Measurements from ENCODE around the gene NACC1.
"Not testable (repeated sequence)": the region's sequence is repeated elsewhere in the genome, so short reads cannot be mapped to it uniquely, and the experiment has no call there.

The NACC1 gene

DNA sequence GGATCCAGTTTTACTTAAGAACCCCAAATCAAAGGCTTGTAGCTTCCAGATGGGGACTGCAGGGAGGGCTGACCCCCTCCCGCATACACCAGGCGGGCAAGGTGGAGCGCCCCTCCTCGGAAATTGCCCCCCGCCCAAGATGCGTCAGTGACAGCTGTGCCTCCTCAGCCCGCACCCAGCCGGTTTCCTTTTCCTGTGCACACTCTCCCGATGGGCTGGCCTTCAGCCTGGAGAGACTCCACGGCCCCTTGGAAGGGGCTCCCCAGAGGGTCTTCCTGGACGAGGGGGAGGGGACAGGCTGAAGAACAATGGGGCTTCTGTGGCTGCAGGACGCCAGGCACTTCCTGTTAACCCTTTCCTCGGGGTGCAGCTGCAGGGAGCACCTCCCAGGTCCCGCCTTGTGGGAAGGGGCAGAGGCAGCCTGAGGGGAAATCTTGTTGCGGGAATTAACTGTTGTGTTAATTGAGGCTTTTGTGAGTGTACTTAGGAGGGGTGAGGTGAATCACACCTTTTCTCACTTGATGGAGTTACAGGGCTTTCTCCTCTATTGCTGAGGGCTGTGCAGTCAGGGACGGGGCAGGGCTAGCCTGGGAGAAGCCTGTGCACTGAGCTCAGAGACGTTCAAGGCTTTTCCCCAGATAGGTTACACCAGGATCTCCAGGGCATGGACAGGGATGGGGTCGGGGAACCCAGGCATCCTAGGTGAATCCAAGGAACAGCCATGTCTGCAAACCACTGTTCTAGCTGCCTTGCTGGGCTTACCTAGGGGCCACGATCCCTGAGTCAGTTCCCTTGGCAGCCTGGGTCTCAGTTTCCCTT is 46.5 kb downstream of the NACC1 start:
- TF ChIP-seq POLR2AphosphoS5 (IDR thresholded peaks at IDR 0.05; ENCODE audit: borderline replicate concordance, low read depth, low read length) (peak; percentile 36; the same call in 1 of the 2 replicates), FOXP2 (optimal IDR thresholded peaks at IDR 0.05; ENCODE audit: control extremely low read depth, extremely low read length, insufficient read depth) (no peak)
- Histone ChIP-seq H3K9me3 (ENCODE audit: low read depth, low read length) (no peaks in the 10 kb centered on the region), H3K9ac (ENCODE audit: insufficient read length) (peak overlapping the region; percentile 61), H3K27ac (peak overlapping the region; percentile 98), H3K4me3 (peak overlapping the region; percentile 77), H3K36me3 (ENCODE audit: insufficient read depth, low read length) (no peaks in the 10 kb centered on the region)
- no peak for DNase-seq (ENCODE audit: low read depth, low spot score)

DNA sequence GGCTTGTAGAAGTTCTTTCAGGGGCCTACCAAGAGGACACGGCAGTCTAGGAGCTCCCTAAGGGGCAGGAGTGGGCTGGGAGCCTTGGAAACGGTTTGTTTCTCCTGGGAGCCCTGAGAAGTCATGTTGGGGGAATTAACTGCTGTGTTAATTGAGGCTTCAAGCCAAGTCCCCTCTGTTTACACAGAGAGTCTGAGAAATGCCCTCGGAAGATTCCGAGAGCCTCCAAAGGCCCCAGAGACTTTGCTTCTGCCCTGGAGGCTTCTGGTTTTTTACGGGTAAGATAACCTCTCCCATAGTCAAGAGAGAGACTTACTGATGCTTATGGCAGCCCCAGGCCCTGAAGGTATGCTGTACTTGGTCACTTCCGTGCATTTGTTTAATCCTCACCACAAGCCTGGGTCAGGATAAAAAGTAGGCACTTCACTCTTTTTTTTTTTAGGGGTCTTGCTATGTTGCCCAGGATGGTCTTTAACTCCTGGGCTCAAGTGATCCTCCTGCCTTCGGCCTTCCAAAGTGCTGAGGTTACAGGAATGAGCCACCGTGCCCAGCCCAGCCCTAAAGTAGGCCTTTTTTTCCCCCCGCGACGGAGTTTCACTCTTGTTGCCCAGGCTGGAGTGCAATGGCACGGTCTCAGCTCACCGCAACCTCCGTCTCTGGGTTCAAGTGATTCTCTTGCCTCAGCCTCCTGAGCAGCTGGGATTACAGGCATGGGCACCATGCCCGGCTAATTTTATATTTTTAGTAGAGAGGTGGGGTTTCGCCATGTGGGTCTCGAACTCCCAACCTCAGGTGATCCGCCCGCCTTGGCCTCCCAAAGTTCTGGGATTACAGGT is 47.3 kb downstream of the NACC1 start:
- TF ChIP-seq POLR2AphosphoS5 (IDR thresholded peaks at IDR 0.05; ENCODE audit: borderline replicate concordance, low read depth, low read length) (peak; percentile 42; the same call in 1 of the 2 replicates), EZH2 (IDR thresholded peaks at IDR 0.05) (no peak)
- H3K36me3 ChIP-seq (ENCODE audit: insufficient read depth, low read length), result no peaks in the 10 kb centered on the region
- H3K27ac ChIP-seq, result peak overlapping the region; percentile 98
- no peaks in the 10 kb centered on the region for H3K9me3 ChIP-seq (ENCODE audit: low read depth, low read length)
- H3K4me3 ChIP-seq, result peak overlapping the region; percentile 77
- peak overlapping the region; percentile 61 for H3K9ac ChIP-seq (ENCODE audit: insufficient read length)
- no peak for DNase-seq (ENCODE audit: low read depth, low spot score)

DNA sequence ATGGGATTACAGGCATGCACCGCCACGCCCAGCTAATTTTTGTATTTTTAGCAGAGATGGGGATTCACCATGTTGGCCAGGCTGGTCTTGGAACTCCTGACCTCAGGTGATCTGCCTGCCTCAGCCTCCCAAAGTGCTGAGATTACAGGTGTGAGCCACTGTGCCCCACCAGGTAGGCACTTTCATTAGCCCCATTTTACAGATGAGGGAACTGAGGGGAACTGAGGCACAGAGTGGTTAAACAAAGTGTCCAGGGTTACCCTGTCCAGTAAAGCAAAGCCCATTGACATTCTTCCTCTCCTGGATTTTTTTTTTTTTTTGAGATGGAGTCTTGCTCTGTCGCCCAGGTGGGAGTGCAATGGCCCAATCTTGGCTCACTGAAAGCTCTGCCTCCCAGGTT is 48.1 kb downstream of the NACC1 start:
- not testable (repeated sequence) for H3K27ac ChIP-seq; DNase-seq (ENCODE audit: low read depth, low spot score); H3K36me3 ChIP-seq (ENCODE audit: insufficient read depth, low read length); H3K9me3 ChIP-seq (ENCODE audit: low read depth, low read length); H3K9ac ChIP-seq (ENCODE audit: insufficient read length); H3K4me3 ChIP-seq

DNA sequence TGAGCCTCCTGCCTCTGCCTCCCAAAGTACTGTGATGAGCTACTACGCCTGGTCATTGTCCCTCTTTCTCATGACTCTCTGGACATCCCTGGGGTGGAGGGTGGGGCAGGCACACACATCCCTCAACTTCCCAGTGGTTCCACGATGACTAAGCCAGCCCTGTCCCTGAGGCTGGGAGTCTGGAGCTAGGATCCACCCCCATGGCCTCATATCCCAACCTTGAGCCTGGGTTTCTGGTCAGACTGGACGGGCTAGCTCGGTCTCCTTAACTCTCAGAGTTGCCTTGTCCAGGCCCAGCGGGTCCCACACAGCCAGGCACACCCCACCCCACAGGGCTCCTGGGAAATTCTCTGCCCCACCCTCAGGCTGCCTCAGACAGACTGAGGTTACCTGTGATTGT is 51.7 kb downstream of the NACC1 start:
- TF ChIP-seq FOXP2 (optimal IDR thresholded peaks at IDR 0.05; ENCODE audit: control extremely low read depth, extremely low read length, insufficient read depth), result no peak
- TF ChIP-seq POLR2AphosphoS5 (IDR thresholded peaks at IDR 0.05; ENCODE audit: borderline replicate concordance, low read depth, low read length), result no peak
- TF ChIP-seq EZH2 (IDR thresholded peaks at IDR 0.05), result no peak
- Histone ChIP-seq H3K4me3 (no peak overlapping the region), H3K36me3 (ENCODE audit: insufficient read depth, low read length) (no peaks in the 10 kb centered on the region), H3K9me3 (ENCODE audit: low read depth, low read length) (no peaks in the 10 kb centered on the region), H3K27ac (no peak overlapping the region), H3K9ac (ENCODE audit: insufficient read length) (no peak overlapping the region)
- no peak for DNase-seq (ENCODE audit: low read depth, low spot score)

DNA sequence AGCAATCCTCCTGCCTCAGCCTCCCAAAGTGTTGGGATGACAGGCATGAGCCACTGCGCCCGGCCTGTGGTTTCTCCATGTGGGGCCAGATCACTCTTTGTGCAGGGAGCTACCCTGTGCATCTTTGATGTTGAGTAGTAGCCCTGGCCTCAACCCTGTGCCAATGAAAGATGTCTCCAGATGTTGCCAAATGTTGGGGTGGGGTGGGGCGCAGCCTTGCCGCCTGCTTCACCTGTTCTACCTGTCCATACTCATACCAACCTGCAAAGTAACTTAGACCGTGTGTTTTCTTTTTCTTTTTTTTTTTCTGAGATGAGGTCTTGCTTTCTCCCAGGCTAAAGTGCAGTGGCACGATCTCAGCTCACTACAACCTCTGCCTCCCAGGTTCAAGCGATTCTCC is 53.1 kb downstream of the NACC1 start:
- Histone ChIP-seq H3K36me3 (ENCODE audit: insufficient read depth, low read length) (no peaks in the 10 kb centered on the region), H3K27ac (no peak overlapping the region), H3K9me3 (ENCODE audit: low read depth, low read length) (no peaks in the 10 kb centered on the region), H3K9ac (ENCODE audit: insufficient read length) (no peak overlapping the region), H3K4me3 (no peak overlapping the region)
- no peak for TF ChIP-seq FOXP2 (optimal IDR thresholded peaks at IDR 0.05; ENCODE audit: control extremely low read depth, extremely low read length, insufficient read depth)
- TF ChIP-seq POLR2AphosphoS5 (IDR thresholded peaks at IDR 0.05; ENCODE audit: borderline replicate concordance, low read depth, low read length), result no peak
- no peak for TF ChIP-seq EZH2 (IDR thresholded peaks at IDR 0.05)
- no peak for DNase-seq (ENCODE audit: low read depth, low spot score)

DNA sequence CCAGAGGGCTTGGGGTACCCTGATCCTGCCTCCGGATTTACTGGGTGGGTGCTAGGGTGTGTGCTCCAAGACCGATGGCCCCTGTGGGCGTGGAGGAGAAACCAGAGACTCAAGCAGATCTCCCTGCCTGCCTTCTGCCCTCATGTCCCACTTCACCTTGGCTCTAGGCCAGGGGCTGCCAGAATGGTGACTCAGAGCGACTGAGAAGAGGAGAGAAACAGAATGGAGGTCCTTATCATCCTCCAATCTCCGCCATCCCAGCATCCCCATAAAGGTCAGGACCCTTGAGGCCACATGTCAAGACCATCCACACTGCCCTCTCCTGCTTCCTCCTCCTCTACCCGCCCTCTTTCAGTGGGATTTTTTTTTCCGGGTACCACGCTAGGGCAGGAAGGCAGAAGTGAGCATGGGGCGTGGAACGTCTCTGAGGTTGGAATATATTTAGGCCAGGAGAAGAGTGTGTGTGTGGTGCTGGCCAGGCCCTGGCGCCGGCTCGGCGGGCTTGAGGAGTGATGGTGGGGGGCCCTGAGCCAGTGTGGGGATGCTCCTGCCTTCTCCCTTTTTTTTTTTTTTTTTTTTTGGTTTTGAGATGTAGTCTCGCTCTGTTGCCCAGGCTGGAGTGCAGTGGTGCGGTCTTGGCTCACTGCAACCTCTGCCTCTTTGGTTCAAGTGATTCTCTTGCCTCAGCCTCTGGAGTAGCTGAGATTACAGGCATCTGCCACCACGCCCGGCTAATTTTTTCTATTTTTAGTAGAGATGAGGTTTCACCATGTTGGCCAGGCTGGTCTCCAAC is 54.5 kb downstream of the NACC1 start:
- no peak for DNase-seq (ENCODE audit: low read depth, low spot score)
- TF ChIP-seq EZH2 (IDR thresholded peaks at IDR 0.05), result no peak
- TF ChIP-seq POLR2AphosphoS5 (IDR thresholded peaks at IDR 0.05; ENCODE audit: borderline replicate concordance, low read depth, low read length), result no peak
- no peak for TF ChIP-seq FOXP2 (optimal IDR thresholded peaks at IDR 0.05; ENCODE audit: control extremely low read depth, extremely low read length, insufficient read depth)
- H3K4me3 ChIP-seq, result no peak overlapping the region

GRCh38 chr19:13173139-13173737 is 55.2 kb downstream of the NACC1 start:
- no peak overlapping the region for H3K4me3 ChIP-seq
- TF ChIP-seq POLR2AphosphoS5 (IDR thresholded peaks at IDR 0.05; ENCODE audit: borderline replicate concordance, low read depth, low read length), result no peak
- TF ChIP-seq EZH2 (IDR thresholded peaks at IDR 0.05), result no peak
- no peak for TF ChIP-seq FOXP2 (optimal IDR thresholded peaks at IDR 0.05; ENCODE audit: control extremely low read depth, extremely low read length, insufficient read depth)
- no peaks in the 10 kb centered on the region for H3K9me3 ChIP-seq (ENCODE audit: low read depth, low read length)
- DNase-seq (ENCODE audit: low read depth, low spot score), result no peak
- no peaks in the 10 kb centered on the region for H3K36me3 ChIP-seq (ENCODE audit: insufficient read depth, low read length)
- no peak overlapping the region for H3K9ac ChIP-seq (ENCODE audit: insufficient read length)
- H3K27ac ChIP-seq, result 0 out of 2 replicates have a peak overlapping the region, but pooled peaks have one; percentile 13

More for the DNA sequence above, 54.5 kb downstream of the NACC1 start:
- Histone ChIP-seq H3K36me3 (ENCODE audit: insufficient read depth, low read length) (no peaks in the 10 kb centered on the region), H3K27ac (no peak overlapping the region), H3K9ac (ENCODE audit: insufficient read length) (no peak overlapping the region), H3K9me3 (ENCODE audit: low read depth, low read length) (no peaks in the 10 kb centered on the region)

DNA sequence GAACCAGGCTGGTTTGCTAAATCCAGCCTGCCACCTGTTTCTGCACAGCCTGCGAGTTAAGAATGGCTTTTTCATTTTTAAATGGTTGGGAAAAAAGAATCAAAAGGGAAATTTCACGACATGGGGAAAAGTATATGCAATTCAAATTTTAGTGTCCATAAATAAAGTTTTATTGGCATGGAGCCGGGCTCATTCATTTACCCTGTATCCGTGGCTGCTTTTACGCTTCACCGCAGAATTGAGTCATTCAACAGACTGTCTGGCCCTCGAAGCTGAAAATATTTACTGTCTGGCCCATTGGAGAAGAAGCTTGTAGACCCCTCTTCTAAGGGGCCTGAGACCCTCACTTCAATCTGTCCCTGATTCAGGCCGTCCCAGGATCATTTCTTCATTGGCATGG is 58.3 kb downstream of the NACC1 start:
- DNase-seq (ENCODE audit: low read depth, low spot score), result no peak
- Histone ChIP-seq H3K4me3 (no peak overlapping the region), H3K36me3 (ENCODE audit: insufficient read depth, low read length) (no peaks in the 10 kb centered on the region), H3K9me3 (ENCODE audit: low read depth, low read length) (no peaks in the 10 kb centered on the region), H3K27ac (no peak overlapping the region), H3K9ac (ENCODE audit: insufficient read length) (peak overlapping the region; percentile 41)
- TF ChIP-seq POLR2AphosphoS5 (IDR thresholded peaks at IDR 0.05; ENCODE audit: borderline replicate concordance, low read depth, low read length) (no peak), FOXP2 (optimal IDR thresholded peaks at IDR 0.05; ENCODE audit: control extremely low read depth, extremely low read length, insufficient read depth) (no peak), EZH2 (IDR thresholded peaks at IDR 0.05) (no peak)

GRCh38 chr19:13177584-13177983 is 59.5 kb downstream of the NACC1 start:
- H3K27ac ChIP-seq; DNase-seq (ENCODE audit: low read depth, low spot score); H3K9me3 ChIP-seq (ENCODE audit: low read depth, low read length); H3K9ac ChIP-seq (ENCODE audit: insufficient read length); H3K4me3 ChIP-seq; H3K36me3 ChIP-seq (ENCODE audit: insufficient read depth, low read length): not testable (repeated sequence)

GRCh38 chr19:13178291-13178690 is 60.2 kb downstream of the NACC1 start:
- not testable (repeated sequence) for H3K9me3 ChIP-seq (ENCODE audit: low read depth, low read length); H3K36me3 ChIP-seq (ENCODE audit: insufficient read depth, low read length); H3K9ac ChIP-seq (ENCODE audit: insufficient read length); DNase-seq (ENCODE audit: low read depth, low spot score); H3K4me3 ChIP-seq; H3K27ac ChIP-seq
